Central memory CD4-positive, alpha-beta T cell (primary cell): ENCODE measurements around the gene SNN.
A peak's percentile ranks its signal among the peaks of the same experiment; 100 is the strongest.

Experiments used
- DNase-seq: peaks from one replicate; pipeline ENCODE4 v3.0.0; 2022

The SNN gene

GRCh38 chr16:11635679-11636171 is 32.5 kb upstream of the SNN start:
- no peak for DNase-seq

- peak; percentile 9 for DNase-seq
These were observed 32.0 kb upstream of the SNN start for GRCh38 chr16:11636172-11636721.

GRCh38 chr16:11637320-11637719 is 30.9 kb upstream of the SNN start:
- no peak for DNase-seq

GRCh38 chr16:11638140-11638539 is 30.1 kb upstream of the SNN start:
- no peak for DNase-seq

- DNase-seq = no peak
These were observed 29.2 kb upstream of the SNN start for GRCh38 chr16:11639008-11639562.

- DNase-seq = no peak
These were observed 28.0 kb upstream of the SNN start for GRCh38 chr16:11639925-11640899.

GRCh38 chr16:11640987-11641817 is 27.1 kb upstream of the SNN start:
- peak; percentile 60 for DNase-seq

GRCh38 chr16:11642765-11643116 is 25.5 kb upstream of the SNN start:
- no peak for DNase-seq

GRCh38 chr16:11649276-11649675 is 19.0 kb upstream of the SNN start:
- no peak for DNase-seq

- no peak for DNase-seq
These were observed 17.3 kb upstream of the SNN start for GRCh38 chr16:11650641-11651591.

GRCh38 chr16:11651796-11652195 is 16.5 kb upstream of the SNN start:
- DNase-seq = no peak

- no peak for DNase-seq
These were observed 12.6 kb upstream of the SNN start for GRCh38 chr16:11655655-11656054.

GRCh38 chr16:11657556-11657955 is 10.7 kb upstream of the SNN start:
- no peak for DNase-seq

GRCh38 chr16:11658896-11659708 is 9.2 kb upstream of the SNN start:
- no peak for DNase-seq

GRCh38 chr16:11660565-11660964 is 7.7 kb upstream of the SNN start:
- no peak for DNase-seq

GRCh38 chr16:11662582-11662981 is 5.7 kb upstream of the SNN start:
- no peak for DNase-seq

- peak; percentile 38 for DNase-seq
These were observed 3.2 kb upstream of the SNN start for GRCh38 chr16:11665071-11665491.

- no peak for DNase-seq
These were observed 1.9 kb upstream of the SNN start for GRCh38 chr16:11666103-11667055.

- no peak for DNase-seq
These were observed 933 bp upstream of the SNN start for GRCh38 chr16:11667221-11667823.
